HEK293 (cell line): ENCODE results near the gene SGMS1.

Source experiments
- CTCF ChIA-PET: fragments of 350-600 bp; formaldehyde crosslinking; extraction: SDS; loops from one replicate; lab custom pipeline; 2021; ENCODE audit warnings: antibody characterized with exemption; lab: Yijun Ruan, JAX
- POLR2A ChIA-PET: fragments of 300-600 bp; formaldehyde crosslinking; extraction: SDS; loops from one replicate; lab custom pipeline; 2020; ENCODE audit warnings: antibody characterized with exemption, inconsistent platforms; lab: Yijun Ruan, JAX
- H3K27ac ChIP-seq: fragments of 200-500 bp; sonication (Bioruptor generic); 2 replicates; pipeline ENCODE4 v1.5.1; 2014; ENCODE audit warnings: low read depth, low read length, control low read depth, inconsistent platforms; ENCODE audit errors: extremely low read depth
- H3K36me3 ChIP-seq, 2 experiments: fragments of 200-500 bp in 1 of 2; sonication (Bioruptor generic) in 1 of 2; 1 replicate in 1 of 2; 2 replicates in 1 of 2; pipeline ENCODE4 v1.5.1; 2014 to 2017; ENCODE audit warnings: inconsistent platforms in 2 of 2, low read length in 2 of 2; ENCODE audit not compliant: control insufficient read depth in 2 of 2, insufficient read depth in 1 of 2
- H3K4me1 ChIP-seq: fragments of 200-500 bp; sonication (Bioruptor generic); 2 replicates; pipeline ENCODE4 v1.5.1; 2014; ENCODE audit warnings: mild to moderate bottlenecking, low read length, inconsistent platforms; ENCODE audit not compliant: control insufficient read depth, insufficient read depth
- H3K4me3 ChIP-seq: 2 replicates; pipeline ENCODE4 v1.5.1; 2011; ENCODE audit warnings: low read depth, mild to moderate bottlenecking, control low read depth, low read length, moderate library complexity
- H3K9me3 ChIP-seq: fragments of 200-500 bp; sonication (Bioruptor generic); 2 replicates; pipeline ENCODE4 v1.5.1; 2014; ENCODE audit warnings: low read depth, low read length, inconsistent platforms; ENCODE audit not compliant: control insufficient read depth, insufficient read depth
- IKZF3 ChIP-seq: fragments of 450-650 bp; IDR thresholded peaks from 2 replicates; pipeline ENCODE4 v1.5.0; 2018; ENCODE audit warnings: missing biosample characterization, mild to moderate bottlenecking, missing genetic modification characterization, moderate library complexity
- INSM2 ChIP-seq: fragments of 450-650 bp; formaldehyde crosslinking; IDR thresholded peaks from 2 replicates; pipeline ENCODE4 v1.5.1; 2016; ENCODE audit warnings: missing biosample characterization, missing genetic modification characterization
- KLF7 ChIP-seq: fragments of 450-650 bp; formaldehyde crosslinking; IDR thresholded peaks from 2 replicates; pipeline ENCODE4 v1.5.1; 2016; ENCODE audit warnings: missing biosample characterization, missing genetic modification characterization, borderline replicate concordance
- KLF8 ChIP-seq: fragments of 450-650 bp; formaldehyde crosslinking; IDR thresholded peaks from 2 replicates; pipeline ENCODE4 v1.5.1; 2016; ENCODE audit warnings: missing biosample characterization, missing genetic modification characterization
- OVOL3 ChIP-seq: fragments of 450-650 bp; formaldehyde crosslinking; IDR thresholded peaks from 2 replicates; pipeline ENCODE4 v1.5.1; 2016; ENCODE audit warnings: missing biosample characterization, missing genetic modification characterization
- PRDM6 ChIP-seq: fragments of 450-650 bp; formaldehyde crosslinking; IDR thresholded peaks from 2 replicates; pipeline ENCODE4 v1.5.1; 2017; ENCODE audit warnings: missing biosample characterization, missing genetic modification characterization
- WT1 ChIP-seq: fragments of 450-650 bp; formaldehyde crosslinking; IDR thresholded peaks from 2 replicates; pipeline ENCODE4 v1.5.1; 2016; ENCODE audit warnings: missing biosample characterization, missing genetic modification characterization
- ZBTB17 ChIP-seq: fragments of 450-650 bp; formaldehyde crosslinking; IDR thresholded peaks from 2 replicates; pipeline ENCODE4 v1.5.1; 2016; ENCODE audit warnings: missing biosample characterization, missing genetic modification characterization
- ZEB2 ChIP-seq: fragments of 450-650 bp; formaldehyde crosslinking; IDR thresholded peaks from 2 replicates; pipeline ENCODE4 v1.5.1; 2016; ENCODE audit warnings: missing biosample characterization, missing genetic modification characterization
- ZFP69B ChIP-seq: fragments of 450-650 bp; formaldehyde crosslinking; IDR thresholded peaks from 2 replicates; pipeline ENCODE4 v1.5.1; 2016; ENCODE audit warnings: missing biosample characterization, missing genetic modification characterization
- ZNF157 ChIP-seq: fragments of 450-650 bp; formaldehyde crosslinking; IDR thresholded peaks from 2 replicates; pipeline ENCODE4 v1.5.1; 2016; ENCODE audit warnings: missing biosample characterization, missing genetic modification characterization
- ZNF19 ChIP-seq: fragments of 450-650 bp; formaldehyde crosslinking; IDR thresholded peaks from 2 replicates; pipeline ENCODE4; 2016; ENCODE audit warnings: missing biosample characterization, missing genetic modification characterization, low read depth
- ZNF266 ChIP-seq: fragments of 450-650 bp; formaldehyde crosslinking; IDR thresholded peaks from 2 replicates; pipeline ENCODE4 v1.5.1; 2016; ENCODE audit warnings: missing biosample characterization, missing genetic modification characterization, low read depth
- ZNF280C ChIP-seq: fragments of 450-650 bp; formaldehyde crosslinking; IDR thresholded peaks from 2 replicates; pipeline ENCODE4 v1.5.1; 2016; ENCODE audit warnings: missing biosample characterization, missing genetic modification characterization
- ZNF335 ChIP-seq: fragments of 450-650 bp; formaldehyde crosslinking; conservative IDR thresholded peaks from 2 replicates; pipeline ENCODE4 v1.5.1; 2016; ENCODE audit warnings: missing biosample characterization, missing genetic modification characterization
- ZNF549 ChIP-seq: fragments of 450-650 bp; IDR thresholded peaks from 2 replicates; pipeline ENCODE4 v1.5.1; 2018; ENCODE audit warnings: missing biosample characterization, missing genetic modification characterization, mild to moderate bottlenecking, inconsistent platforms, moderate library complexity
- ZNF610 ChIP-seq: fragments of 450-650 bp; formaldehyde crosslinking; IDR thresholded peaks from 2 replicates; pipeline ENCODE4 v1.5.1; 2016; ENCODE audit warnings: missing biosample characterization, missing genetic modification characterization, borderline replicate concordance
- ZNF660 ChIP-seq: fragments of 450-650 bp; IDR thresholded peaks from 2 replicates; pipeline ENCODE4 v1.5.1; 2018; ENCODE audit warnings: missing biosample characterization, mild to moderate bottlenecking, missing genetic modification characterization
- ZNF843 ChIP-seq: fragments of 450-650 bp; formaldehyde crosslinking; IDR thresholded peaks from 2 replicates; pipeline ENCODE4 v1.5.1; 2016; ENCODE audit warnings: missing biosample characterization, missing genetic modification characterization
- ZSCAN18 ChIP-seq: fragments of 450-650 bp; formaldehyde crosslinking; IDR thresholded peaks from 2 replicates; pipeline ENCODE4 v1.5.1; 2016; ENCODE audit warnings: missing biosample characterization, missing genetic modification characterization
- ZSCAN23 ChIP-seq: fragments of 450-650 bp; formaldehyde crosslinking; IDR thresholded peaks from 2 replicates; pipeline ENCODE4 v1.5.1; 2016; ENCODE audit warnings: missing biosample characterization, missing genetic modification characterization

Gene SGMS1

GRCh38 chr10:50461834-50462233 lies 161.9 kb downstream of the SGMS1 start:
- peaks cover 0 to 3% of the 10 kb centered on the region in 2 experiments; a peak in 1 of 3 replicates for H3K36me3 ChIP-seq
- ChIA-PET POLR2A (no interaction called here), CTCF (interaction anchor here (0.7 to 0.8 kb wide), 2 partner anchors 8 to 40 kb away, joined by 3 to 4 read pairs; no protein-coding TSS in a partner anchor)
- no peak overlapping the region for H3K4me3 ChIP-seq
- peaks cover 18% of the 10 kb centered on the region for H3K4me1 ChIP-seq
- TF ChIP-seq ZNF335 = 0 out of 2 replicates have a peak, but pooled peaks have one; percentile 11
- TF ChIP-seq ZNF266 (tag by site-specific recombination) = no peak
- no peak for TF ChIP-seq ZNF19 (tag by site-specific recombination)
- no peak for TF ChIP-seq INSM2 (tag by site-specific recombination)
- no peak for TF ChIP-seq ZNF549 (tag by site-specific recombination)
- no peak for TF ChIP-seq ZNF157 (tag by site-specific recombination)
- 0 out of 2 replicates have a peak, but pooled peaks have one; percentile 17 for TF ChIP-seq KLF8 (tag by site-specific recombination)
- peak; percentile 45 for TF ChIP-seq PRDM6 (tag by site-specific recombination)
- no peak for TF ChIP-seq ZSCAN23 (tag by site-specific recombination)
- TF ChIP-seq ZNF610 (tag by site-specific recombination) = no peak
- TF ChIP-seq ZNF843 = peak; percentile 31; the same call in 1 of the 2 replicates
- TF ChIP-seq KLF7 (tag by site-specific recombination) = no peak
- no peak for TF ChIP-seq ZSCAN18 (tag by site-specific recombination)
- TF ChIP-seq ZBTB17 = peak; percentile 25; the same call in 1 of the 2 replicates
- TF ChIP-seq ZEB2 (tag by site-specific recombination) = no peak
- TF ChIP-seq IKZF3 (tag by site-specific recombination) = no peak
- peak; percentile 86 for TF ChIP-seq WT1 (tag by site-specific recombination)
- no peaks in the 10 kb centered on the region for H3K9me3 ChIP-seq
- no peak overlapping the region for H3K27ac ChIP-seq

GRCh38 chr10:50461123-50461522 lies 162.6 kb downstream of the SGMS1 start:
- ChIA-PET POLR2A (interaction anchor here (0.6 kb wide), 1 partner anchor 347 kb away, joined by 3 read pairs; no protein-coding TSS in a partner anchor), CTCF (interaction anchor here (1.4 kb wide), 1 partner anchor 93 kb away, joined by 4 read pairs; no protein-coding TSS in a partner anchor)
- no peak for TF ChIP-seq WT1 (tag by site-specific recombination)
- no peak for TF ChIP-seq ZNF843
- no peak for TF ChIP-seq ZNF660 (tag by site-specific recombination)
- TF ChIP-seq ZNF335 = 0 out of 2 replicates have a peak, but pooled peaks have one; percentile 1
- TF ChIP-seq ZFP69B (tag by site-specific recombination) = no peak
- no peak for TF ChIP-seq OVOL3 (tag by site-specific recombination)
- TF ChIP-seq ZNF280C = no peak

More at GRCh38 chr10:50461123-50461522, 162.6 kb downstream of the SGMS1 start:
- no peak overlapping the region for H3K27ac ChIP-seq
- H3K4me1 ChIP-seq = peaks cover 18% of the 10 kb centered on the region
- peaks cover 0 to 3% of the 10 kb centered on the region in 2 experiments; a peak in 1 of 3 replicates for H3K36me3 ChIP-seq
- no peak overlapping the region for H3K4me3 ChIP-seq
- H3K9me3 ChIP-seq = no peaks in the 10 kb centered on the region
